Stimulated activated CD4-positive, alpha-beta T cell treated with anti-CD3 and anti-CD28 coated beads, TNF-alpha, amount 100 ng/mL, for 24 hours (primary cell): ENCODE results near the gene RBPMS2.

ENCODE experiments used
- DNase-seq, 3 experiments: peaks; one replicate each; pipeline ENCODE4 v3.0.0-alpha.2; 2020; ENCODE audit warnings: low read depth in 3 of 3

Gene RBPMS2

DNA sequence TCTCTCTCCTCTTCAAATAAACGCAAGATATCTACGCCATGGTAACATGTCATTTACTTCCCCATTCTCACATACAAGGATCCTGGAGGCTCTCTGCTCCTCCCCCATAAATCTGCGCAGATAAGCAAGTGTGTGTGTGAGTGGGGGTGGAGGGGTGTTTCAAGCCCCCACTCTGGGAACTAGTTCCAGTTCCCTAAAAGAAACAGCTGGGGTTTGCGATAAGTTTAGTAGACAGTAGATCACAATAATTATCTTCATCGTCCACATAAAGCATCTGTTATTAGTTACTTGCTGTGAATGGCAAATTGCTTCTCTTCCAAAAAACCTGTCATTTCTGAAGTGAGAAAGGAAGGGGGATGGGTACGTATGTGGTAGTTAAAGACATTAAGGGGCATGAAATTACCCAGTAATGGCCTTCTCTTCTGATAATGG, 79.8 kb downstream of the RBPMS2 start:
- no peak for DNase-seq

DNA sequence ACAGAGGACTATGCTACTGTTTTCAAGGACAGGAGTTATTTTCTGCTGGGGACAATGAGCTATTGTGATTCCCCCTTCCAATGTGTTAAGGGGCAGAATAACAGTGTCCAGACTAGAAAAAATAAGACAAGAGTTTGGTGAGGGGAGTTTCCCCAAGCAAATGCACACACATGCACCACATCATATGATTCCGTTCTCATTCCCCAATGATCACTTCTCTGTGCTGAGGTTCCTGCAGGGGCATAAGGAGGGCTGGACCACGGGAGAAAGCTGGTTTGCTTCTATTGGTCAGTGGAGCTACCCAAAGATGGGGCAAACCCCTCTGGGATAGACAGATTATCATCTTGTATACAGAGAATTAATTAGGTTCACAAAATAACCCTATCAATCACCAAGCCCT, 80.6 kb downstream of the RBPMS2 start:
- no peak for DNase-seq

DNA sequence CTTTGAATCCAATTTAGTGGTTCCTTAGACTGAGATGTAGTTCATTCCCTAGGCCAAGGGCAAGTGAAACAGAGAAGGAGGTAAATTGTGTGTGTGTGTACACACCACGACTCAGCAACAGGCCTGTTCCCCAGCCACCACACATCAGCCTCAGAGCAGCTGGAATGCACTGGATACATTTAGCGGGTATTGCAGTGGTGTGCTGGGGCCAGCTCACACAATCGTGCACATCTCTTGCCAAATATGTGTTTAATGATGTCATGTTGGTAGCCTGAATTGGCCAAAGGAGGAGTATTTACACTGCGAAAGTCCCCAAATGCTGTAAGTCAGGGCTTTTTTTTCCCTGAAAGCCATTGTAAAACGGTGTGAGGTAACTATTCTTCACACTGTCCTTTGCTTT, 82.3 kb downstream of the RBPMS2 start:
- no peak for DNase-seq

DNA sequence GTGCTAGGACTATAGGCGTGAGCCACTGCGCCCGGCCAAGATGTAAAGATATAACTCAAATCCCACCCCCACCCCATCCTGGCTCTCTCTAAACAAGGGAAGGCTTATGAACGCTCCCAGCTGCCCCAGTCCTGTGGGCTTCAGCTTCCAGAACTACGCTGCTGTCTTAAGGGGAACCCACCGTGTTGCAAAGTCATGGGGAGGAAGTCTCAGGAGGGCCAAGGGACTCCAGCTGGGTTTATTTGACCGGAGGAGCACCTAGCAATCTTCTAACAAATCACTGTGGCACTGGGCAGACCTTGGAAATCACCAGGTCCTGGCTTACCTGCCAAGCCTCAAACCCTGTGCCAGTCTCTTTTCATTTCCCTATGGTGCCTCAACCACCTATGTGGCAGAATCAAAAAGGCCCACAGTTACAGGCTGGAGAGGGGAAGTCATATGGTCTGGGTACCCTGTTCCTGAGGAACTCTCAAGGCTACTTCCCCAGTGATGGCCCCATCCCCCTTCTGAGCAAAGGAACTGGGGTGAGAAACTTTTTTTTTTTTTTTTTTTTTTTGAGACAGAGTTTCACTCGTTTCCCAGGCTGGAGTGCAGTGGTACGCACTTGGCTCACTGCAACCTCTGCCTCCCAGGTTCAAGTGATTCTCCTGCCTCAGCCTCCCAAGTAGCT, 83.4 kb downstream of the RBPMS2 start:
- DNase-seq: no peak

DNA sequence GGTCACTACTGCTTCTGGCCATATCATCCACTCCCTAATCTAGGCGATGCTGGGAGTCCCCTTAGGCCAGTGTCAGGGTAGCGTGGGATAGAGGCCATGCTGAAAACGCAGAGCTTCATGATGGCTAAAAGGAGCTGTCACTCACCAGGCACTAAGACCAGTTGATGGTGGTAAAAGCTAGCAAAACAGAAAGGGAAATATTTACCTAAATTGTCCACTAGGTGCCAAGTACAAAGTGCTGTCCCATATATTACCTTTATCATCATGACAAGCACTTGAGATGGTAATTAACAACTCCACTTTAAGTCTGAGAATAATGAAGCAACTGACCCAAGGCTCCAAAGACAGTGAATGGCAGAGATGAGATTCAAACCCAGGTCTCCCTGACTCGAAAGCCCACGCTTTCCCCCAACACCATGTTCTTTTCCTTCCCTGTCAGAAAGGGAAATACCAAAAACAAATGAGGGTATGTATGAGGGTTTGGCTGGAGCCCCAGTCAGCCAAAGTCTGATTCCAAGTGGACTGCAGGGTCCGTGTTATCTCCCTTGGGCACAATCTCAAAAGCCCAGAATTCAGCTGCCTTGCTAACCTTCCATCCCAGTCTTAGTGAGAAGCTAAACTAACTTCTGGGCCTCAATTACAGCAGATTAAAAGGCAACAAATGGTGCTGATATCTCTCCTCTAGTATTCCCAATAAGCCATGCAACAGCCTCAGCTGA, 84.7 kb downstream of the RBPMS2 start:
- DNase-seq: no peak

DNA sequence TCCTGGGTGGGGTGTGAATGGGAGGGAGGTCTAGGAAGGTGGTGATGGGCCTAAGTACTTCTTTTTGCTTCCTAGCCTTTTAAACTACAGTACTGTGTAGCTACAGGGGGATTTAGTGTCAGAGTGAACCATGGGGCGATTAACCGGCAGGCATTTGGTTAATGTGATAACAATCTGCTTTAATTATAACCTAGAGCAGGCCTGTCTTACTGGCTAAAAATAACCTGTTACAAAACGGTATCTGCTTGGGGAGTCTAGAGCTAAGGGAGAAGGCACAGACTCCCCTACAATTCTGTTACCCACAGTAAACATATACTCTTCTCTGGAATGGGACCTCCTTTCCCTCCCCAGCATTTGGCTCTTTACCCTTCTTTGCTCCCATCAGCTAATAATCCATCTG, 85.4 kb downstream of the RBPMS2 start:
- DNase-seq: no peak
